H9 (cell line): ENCODE data around the gene EXOC2. TPM values are rescaled to one million over a fixed set of nuclear protein-coding genes. Genes with fewer than 3 reads are reported as not detected.

Experiments
- DNase-seq: peaks from one replicate; pipeline ENCODE4 v3.0.0-alpha.2; 2017
- H2AFZ ChIP-seq: one replicate; pipeline ENCODE4 v1.6.1; 2013; ENCODE audit warnings: mild to moderate bottlenecking, low read length, control low read depth, moderate library complexity
- H2AK5ac ChIP-seq: 2 replicates; pipeline ENCODE4 v1.6.1; 2013; ENCODE audit warnings: low read length, control low read depth, mixed read lengths; ENCODE audit not compliant: insufficient read length
- H2BK120ac ChIP-seq: one replicate; pipeline ENCODE4 v1.6.1; 2013; ENCODE audit warnings: low read depth, mild to moderate bottlenecking, low read length, control low read depth, inconsistent platforms; ENCODE audit not compliant: poor library complexity, severe bottlenecking
- H2BK12ac ChIP-seq: 2 replicates; pipeline ENCODE4 v1.6.1; 2013; ENCODE audit warnings: low read length, control low read depth, mixed read lengths, low read depth; ENCODE audit not compliant: insufficient read length
- H2BK15ac ChIP-seq: 2 replicates; pipeline ENCODE4 v1.6.1; 2013; ENCODE audit warnings: low read depth, low read length, control low read depth
- H2BK20ac ChIP-seq: one replicate; pipeline ENCODE4 v1.6.1; 2013; ENCODE audit warnings: low read depth, mild to moderate bottlenecking, low read length, control low read depth, inconsistent platforms; ENCODE audit not compliant: poor library complexity, severe bottlenecking
- H2BK5ac ChIP-seq: 2 replicates; pipeline ENCODE4 v1.6.1; 2013; ENCODE audit warnings: low read length, control low read depth, mixed read lengths; ENCODE audit not compliant: insufficient read length
- H3K14ac ChIP-seq: 2 replicates; pipeline ENCODE4 v1.6.1; 2013; ENCODE audit warnings: low read length, control low read depth; ENCODE audit not compliant: insufficient read depth
- H3K18ac ChIP-seq: 2 replicates; pipeline ENCODE4 v1.6.1; 2013; ENCODE audit warnings: low read depth, mild to moderate bottlenecking, mixed read lengths, low read length, control low read depth; ENCODE audit not compliant: insufficient read length
- H3K23ac ChIP-seq: 2 replicates; pipeline ENCODE4 v1.6.1; 2013; ENCODE audit warnings: low read length, control low read depth, mixed read lengths, low read depth; ENCODE audit not compliant: insufficient read length
- H3K23me2 ChIP-seq: 2 replicates; pipeline ENCODE4 v1.6.1; 2013; ENCODE audit warnings: low read depth, mild to moderate bottlenecking, mixed read lengths, low read length, control low read depth; ENCODE audit not compliant: insufficient read length, poor library complexity, severe bottlenecking
- H3K27ac ChIP-seq: 2 replicates; pipeline ENCODE4 v1.5.1; 2013; ENCODE audit warnings: low read length, control low read depth, mixed read lengths, low read depth; ENCODE audit not compliant: insufficient read length
- H3K27me3 ChIP-seq: 2 replicates; pipeline ENCODE4 v1.6.1; 2013; ENCODE audit warnings: low read length, control low read depth, inconsistent platforms; ENCODE audit not compliant: insufficient read depth
- H3K4ac ChIP-seq: 2 replicates; pipeline ENCODE4 v1.6.1; 2013; ENCODE audit warnings: low read depth, mild to moderate bottlenecking, control low read depth, inconsistent platforms, low read length, moderate library complexity
- H3K4me1 ChIP-seq: 2 replicates; pipeline ENCODE4 v1.6.1; 2013; ENCODE audit warnings: low read length, control low read depth, inconsistent platforms; ENCODE audit not compliant: insufficient read depth
- H3K4me2 ChIP-seq: 2 replicates; pipeline ENCODE4 v1.6.1; 2013; ENCODE audit warnings: low read length, control low read depth, mixed read lengths; ENCODE audit not compliant: insufficient read length, insufficient read depth
- H3K56ac ChIP-seq: 2 replicates; pipeline ENCODE4 v1.6.1; 2013; ENCODE audit warnings: low read depth, mild to moderate bottlenecking, mixed read lengths, low read length, control low read depth; ENCODE audit not compliant: insufficient read length
- H3K79me1 ChIP-seq: 2 replicates; pipeline ENCODE4 v1.6.1; 2013; ENCODE audit warnings: low read depth, mild to moderate bottlenecking, moderate library complexity, low read length, control low read depth, inconsistent platforms; ENCODE audit not compliant: insufficient read depth, poor library complexity, severe bottlenecking
- H3K79me2 ChIP-seq: 2 replicates; pipeline ENCODE4 v1.6.1; 2013; ENCODE audit warnings: low read length, control low read depth, inconsistent platforms; ENCODE audit not compliant: insufficient read depth
- H3K9ac ChIP-seq: 2 replicates; pipeline ENCODE4 v1.6.1; 2013; ENCODE audit warnings: low read length, control low read depth, mixed read lengths; ENCODE audit not compliant: insufficient read length; ENCODE audit errors: extremely low read depth
- H3K9me3 ChIP-seq: one replicate; pipeline ENCODE4 v1.6.1; 2013; ENCODE audit warnings: low read depth, low read length, inconsistent platforms; ENCODE audit not compliant: control insufficient read depth
- H3T11ph ChIP-seq: one replicate; pipeline ENCODE4 v1.6.1; 2013; ENCODE audit warnings: mild to moderate bottlenecking, low read length, control low read depth, inconsistent platforms
- H4K20me1 ChIP-seq: one replicate; pipeline ENCODE4 v1.6.1; 2013; ENCODE audit not compliant: control insufficient read depth, insufficient read length, insufficient read depth
- H4K5ac ChIP-seq: 2 replicates; pipeline ENCODE4 v1.6.1; 2013; ENCODE audit warnings: low read depth, mild to moderate bottlenecking, mixed read lengths, low read length, control low read depth; ENCODE audit not compliant: insufficient read length
- H4K8ac ChIP-seq: replicated peaks from 2 replicates; pipeline ENCODE4 v1.6.1; 2013; ENCODE audit warnings: low read length, control low read depth, mixed read lengths, low read depth; ENCODE audit not compliant: insufficient read length
- H4K91ac ChIP-seq: 2 replicates; pipeline ENCODE4 v1.6.1; 2013; ENCODE audit warnings: low read depth, mild to moderate bottlenecking, moderate library complexity, mixed read lengths, low read length, control low read depth; ENCODE audit not compliant: insufficient read length
- H3K27ac Mint-ChIP-seq, 3 experiments: 2 replicates in 2 of 3; 3 replicates in 1 of 3; pipeline ENCODE4 v1.8.0; 2020 to 2021; ENCODE audit warnings: mixed read lengths in 3 of 3, mild to moderate bottlenecking in 1 of 3, moderate library complexity in 1 of 3
- H3K27me3 Mint-ChIP-seq: 2 replicates; pipeline ENCODE4 v1.8.0; 2021; ENCODE audit warnings: low read depth, mild to moderate bottlenecking, moderate library complexity, mixed read lengths
- H3K36me3 Mint-ChIP-seq, 3 experiments: 2 replicates in 2 of 3; 3 replicates in 1 of 3; pipeline ENCODE4 v1.8.0; 2020 to 2021; ENCODE audit warnings: low read depth in 3 of 3, mixed read lengths in 3 of 3; ENCODE audit not compliant: insufficient read depth in 1 of 3
- H3K4me1 Mint-ChIP-seq, 2 experiments: 2 replicates each; pipeline ENCODE4 v1.8.0; 2020; ENCODE audit warnings: mixed read lengths in 2 of 2
- H3K4me3 Mint-ChIP-seq, 2 experiments: 2 replicates in 1 of 2; 3 replicates in 1 of 2; pipeline ENCODE4 v1.8.0; 2020 to 2021; ENCODE audit warnings: mild to moderate bottlenecking in 2 of 2, mixed read lengths in 2 of 2, moderate library complexity in 1 of 2
- H3K9me3 Mint-ChIP-seq, 2 experiments: 2 replicates in 1 of 2; 3 replicates in 1 of 2; pipeline ENCODE4 v1.8.0; 2020; ENCODE audit warnings: mild to moderate bottlenecking in 2 of 2, mixed read lengths in 2 of 2, moderate library complexity in 1 of 2
- WGBS: extraction: QIAGEN DNeasy Blood & Tissue Kit; methylation state at CpG from one replicate; pipeline ENCODE4 v1.1.7; 2013; ENCODE audit warnings: missing lambda C conversion rate, low lambda C conversion rate, mixed read lengths; ENCODE audit not compliant: insufficient read length; ENCODE audit errors: extremely low coverage; 5-methylcytosine and 5-hydroxymethylcytosine counted together
- total RNA-seq: library from RNA; stranded (reverse); gene quantifications from 2 replicates; pipeline ENCODE4 v1.2.1, GENCODE V29; 2021
- TF ChIP-seq, protein P1 (sequence below): fragments of 200-600 bp; sonication (generic); conservative IDR thresholded peaks from 3 replicates; pipeline ENCODE4 v1.8.0; 2021; ENCODE audit warnings: antibody characterized with exemption, mild to moderate bottlenecking

The EXOC2 gene
- total RNA-seq, 1 experiment from 2014 or later, result 29.9 TPM

DNA sequence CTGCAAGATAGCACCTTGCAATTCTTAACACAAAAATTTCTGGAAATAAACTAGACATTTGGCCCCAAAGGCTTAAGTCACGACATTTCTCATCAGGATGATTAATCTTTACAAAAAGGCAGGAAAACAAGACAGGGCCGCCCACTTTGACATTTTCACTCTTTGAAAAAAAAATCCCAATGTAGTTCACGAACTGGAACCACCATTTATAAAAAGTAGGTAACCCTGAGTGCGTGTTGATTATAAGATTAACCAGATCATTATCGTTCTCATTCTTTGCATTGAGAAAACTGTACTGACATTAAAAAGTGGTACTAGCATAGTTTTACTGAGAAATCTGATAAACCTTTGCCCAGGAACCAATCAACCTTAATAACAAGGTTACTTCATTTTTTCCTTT lies 144.8 kb downstream of the EXOC2 start:
- no peak overlapping the region for H2AK5ac ChIP-seq
- no peak overlapping the region for H2BK20ac ChIP-seq
- Mint-ChIP-seq H3K27me3 (no peaks in the 10 kb centered on the region), H3K36me3 (peaks cover 10 to 41% (median 33%) of the 10 kb centered on the region in 3 experiments; a peak in 6 of 7 replicates), H3K4me3 (no peak overlapping the region), H3K27ac (no peak overlapping the region), H3K9me3 (no peaks in the 10 kb centered on the region; a peak in 1 of 5 replicates), H3K4me1 (peaks cover 18 to 22% of the 10 kb centered on the region in 2 experiments)
- no peaks in the 10 kb centered on the region for H3K9me3 ChIP-seq
- H2BK5ac ChIP-seq, result no peak overlapping the region
- no peak overlapping the region for H3K4ac ChIP-seq
- H3K18ac ChIP-seq, result no peak overlapping the region
- H3K4me1 ChIP-seq, result peaks cover 4% of the 10 kb centered on the region; the same call in 1 of the 2 replicates
- no CpG with 5 or more reads among the region's 5 CpGs for WGBS
- no peak overlapping the region for H2BK120ac ChIP-seq
- no peak overlapping the region for H3K23ac ChIP-seq
- H3K9ac ChIP-seq, result no peak overlapping the region
- no peak overlapping the region for H4K91ac ChIP-seq
- no peaks in the 10 kb centered on the region for H3K79me2 ChIP-seq
- no peak overlapping the region for H3K14ac ChIP-seq
- no peaks in the 10 kb centered on the region for H3K79me1 ChIP-seq
- no peak overlapping the region for H4K5ac ChIP-seq
- no peak overlapping the region for H3K56ac ChIP-seq
- no peaks in the 10 kb centered on the region for H3K23me2 ChIP-seq
- H3K4me2 ChIP-seq, result no peak overlapping the region
- TF ChIP-seq, protein P1, sequence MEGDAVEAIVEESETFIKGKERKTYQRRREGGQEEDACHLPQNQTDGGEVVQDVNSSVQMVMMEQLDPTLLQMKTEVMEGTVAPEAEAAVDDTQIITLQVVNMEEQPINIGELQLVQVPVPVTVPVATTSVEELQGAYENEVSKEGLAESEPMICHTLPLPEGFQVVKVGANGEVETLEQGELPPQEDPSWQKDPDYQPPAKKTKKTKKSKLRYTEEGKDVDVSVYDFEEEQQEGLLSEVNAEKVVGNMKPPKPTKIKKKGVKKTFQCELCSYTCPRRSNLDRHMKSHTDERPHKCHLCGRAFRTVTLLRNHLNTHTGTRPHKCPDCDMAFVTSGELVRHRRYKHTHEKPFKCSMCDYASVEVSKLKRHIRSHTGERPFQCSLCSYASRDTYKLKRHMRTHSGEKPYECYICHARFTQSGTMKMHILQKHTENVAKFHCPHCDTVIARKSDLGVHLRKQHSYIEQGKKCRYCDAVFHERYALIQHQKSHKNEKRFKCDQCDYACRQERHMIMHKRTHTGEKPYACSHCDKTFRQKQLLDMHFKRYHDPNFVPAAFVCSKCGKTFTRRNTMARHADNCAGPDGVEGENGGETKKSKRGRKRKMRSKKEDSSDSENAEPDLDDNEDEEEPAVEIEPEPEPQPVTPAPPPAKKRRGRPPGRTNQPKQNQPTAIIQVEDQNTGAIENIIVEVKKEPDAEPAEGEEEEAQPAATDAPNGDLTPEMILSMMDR, result no peak
- H2BK15ac ChIP-seq, result no peak overlapping the region
- H4K8ac ChIP-seq, result no peak overlapping the region
- H2BK12ac ChIP-seq, result no peak overlapping the region
- H2AFZ ChIP-seq, result no peak overlapping the region
- DNase-seq, result no peak
- no peak overlapping the region for H3T11ph ChIP-seq
- no peak overlapping the region for H3K27ac ChIP-seq
- H3K27me3 ChIP-seq, result no peaks in the 10 kb centered on the region
- no peaks in the 10 kb centered on the region for H4K20me1 ChIP-seq
